GDM1 (cell line): ENCODE data around the gene NCK2.

Experiments
- DNase-seq: peaks from one replicate; lab custom pipeline; 2025; lab: John Stamatoyannopoulos, UW

Gene NCK2

GRCh38 chr2:105744909-105745853 is at the start of gene NCK2:
NCK2 (plus strand) TSS chr2:105744912; CDS start chr2:105855064, 110,152 bp downstream.
- no peak for DNase-seq

GRCh38 chr2:105697781-105698449 is 46.8 kb upstream of the NCK2 start:
- DNase-seq = no peak

GRCh38 chr2:105698820-105699219 is 45.9 kb upstream of the NCK2 start:
- no peak for DNase-seq

GRCh38 chr2:105701042-105701441 is 43.7 kb upstream of the NCK2 start:
- DNase-seq = no peak

- DNase-seq = no peak
These were observed 36.0 kb upstream of the NCK2 start for GRCh38 chr2:105708697-105709096.

- DNase-seq = no peak
These were observed 33.3 kb upstream of the NCK2 start for GRCh38 chr2:105711394-105711793.

- no peak for DNase-seq
These were observed 32.4 kb upstream of the NCK2 start for GRCh38 chr2:105712166-105712915.

- DNase-seq = no peak
These were observed 31.6 kb upstream of the NCK2 start for GRCh38 chr2:105712981-105713596.

GRCh38 chr2:105714141-105714540 is 30.6 kb upstream of the NCK2 start:
- DNase-seq = no peak

GRCh38 chr2:105718846-105719481 is 25.7 kb upstream of the NCK2 start:
- no peak for DNase-seq

- no peak for DNase-seq
These were observed 22.7 kb upstream of the NCK2 start for GRCh38 chr2:105721991-105722511.

- DNase-seq = no peak
These were observed 21.9 kb upstream of the NCK2 start for GRCh38 chr2:105722726-105723297.

GRCh38 chr2:105723431-105723830 is 21.3 kb upstream of the NCK2 start:
- no peak for DNase-seq

- no peak for DNase-seq
These were observed 19.3 kb upstream of the NCK2 start for GRCh38 chr2:105725388-105725787.

GRCh38 chr2:105730170-105730569 is 14.5 kb upstream of the NCK2 start:
- DNase-seq = no peak

GRCh38 chr2:105731511-105731910 is 13.2 kb upstream of the NCK2 start:
- no peak for DNase-seq

GRCh38 chr2:105732101-105732500 is 12.6 kb upstream of the NCK2 start:
- DNase-seq = no peak

- DNase-seq = no peak
These were observed 11.6 kb upstream of the NCK2 start for GRCh38 chr2:105732955-105733607.

- DNase-seq = no peak
These were observed 10.8 kb upstream of the NCK2 start for GRCh38 chr2:105733875-105734274.

- no peak for DNase-seq
These were observed 9.8 kb upstream of the NCK2 start for GRCh38 chr2:105734762-105735538.
